K562 (cell line): ENCODE measurements around the gene COG3. TPM values are rescaled to one million over a fixed set of nuclear protein-coding genes. Genes with fewer than 3 reads are reported as not detected.

Source experiments
- ATAC-seq: fragments of 200-7000 bp; cut with Tn5 transposase; 3 replicates; pipeline ENCODE4 v1.9.1; 2020; ENCODE audit warnings: moderate library complexity
- BruUV-seq: library from RNA; stranded (reverse); fragments of 400-500 nt; replicated peaks from 2 replicates; lab custom pipeline; 2021; lab: Mats Ljungman, UMichigan
- CTCF ChIA-PET: fragments of 300-600 bp; formaldehyde crosslinking; extraction: SDS; loops from one replicate; lab custom pipeline; 2021; ENCODE audit warnings: low intra/inter-chr PET ratio; lab: Yijun Ruan, JAX
- POLR2A ChIA-PET: fragments of 300-600, 350-650 bp; sonication (Branson Sonifier 250); formaldehyde crosslinking; extraction: SDS; loops from one replicate; lab custom pipeline; 2021; ENCODE audit warnings: antibody characterized with exemption, inconsistent platforms; lab: Yijun Ruan, JAX
- DNase-seq, 4 experiments: peaks; one replicate each; pipeline versions ENCODE4 v3.0.0 to v3.0.0-alpha.2; 2011 to 2018; ENCODE audit warnings: low spot score in 3 of 4, mixed read lengths in 3 of 4; ENCODE audit errors: extremely low read depth in 1 of 4
- FAIRE-seq: peaks from 2 replicates; lab custom pipeline; 2011; peaks lifted over from hg19 to GRCh38; lab: Jason Lieb, UNC
- H2AFZ ChIP-seq: 2 replicates; pipeline ENCODE4 v1.6.0; 2011; ENCODE audit warnings: low read depth, low read length, control low read depth, inconsistent platforms
- H3K27ac ChIP-seq: fragments of 200-600 bp; 3 replicates; pipeline ENCODE4 v1.8.0; 2011; ENCODE audit warnings: low read depth, mild to moderate bottlenecking, control low read depth, inconsistent platforms, low read length, moderate library complexity, mixed read lengths; ENCODE audit errors: extremely low read depth
- H3K27me3 ChIP-seq, 2 experiments: fragments of 300-600 bp in 1 of 2; 2 replicates in 1 of 2; 3 replicates in 1 of 2; pipeline versions ENCODE4 v1.6.0 to v1.8.0; 2011; ENCODE audit warnings: inconsistent platforms in 2 of 2, low read length in 2 of 2, mild to moderate bottlenecking in 1 of 2, mixed read lengths in 1 of 2, moderate library complexity in 1 of 2; ENCODE audit not compliant: control insufficient read depth in 2 of 2, insufficient read depth in 2 of 2
- H3K36me3 ChIP-seq: fragments of 300-600 bp; 3 replicates; pipeline ENCODE4 v1.8.0; 2011; ENCODE audit warnings: mild to moderate bottlenecking, low read length, inconsistent platforms; ENCODE audit not compliant: control insufficient read depth, insufficient read depth
- H3K4me1 ChIP-seq, 2 experiments: fragments of 200-600 bp in 1 of 2; replicated peaks in 1 of 2; 2 replicates in 1 of 2; 3 replicates in 1 of 2; pipeline versions ENCODE4 v1.5.1 to v1.8.0; 2011; ENCODE audit warnings: inconsistent platforms in 2 of 2, low read length in 2 of 2, mild to moderate bottlenecking in 1 of 2, mixed read lengths in 1 of 2, moderate library complexity in 1 of 2; ENCODE audit not compliant: control insufficient read depth in 2 of 2, insufficient read depth in 2 of 2
- H3K4me2 ChIP-seq: 2 replicates; pipeline ENCODE4 v1.6.1; 2011; ENCODE audit warnings: low read length, control low read depth, inconsistent platforms, mixed read lengths; ENCODE audit not compliant: insufficient read depth
- H3K4me3 ChIP-seq: fragments of 200-600 bp; sonication (generic), shearing (Covaris generic); 2 replicates; pipeline ENCODE4 v1.5.1; 2016; ENCODE audit warnings: control low read depth, inconsistent platforms
- H3K79me2 ChIP-seq: fragments of 200-600 bp; 3 replicates; pipeline ENCODE4 v1.8.0; 2011; ENCODE audit warnings: low read length, inconsistent platforms; ENCODE audit not compliant: control insufficient read depth, insufficient read depth
- H3K9ac ChIP-seq, 2 experiments: 2 replicates each; pipeline versions ENCODE4 v1.6.0 to v1.6.1; 2011; ENCODE audit warnings: low read depth in 2 of 2, low read length in 2 of 2, control low read depth in 1 of 2, inconsistent platforms in 1 of 2, mild to moderate bottlenecking in 1 of 2, mixed read lengths in 1 of 2; ENCODE audit not compliant: insufficient read depth in 1 of 2
- H3K9me1 ChIP-seq: one replicate; pipeline ENCODE4 v1.6.0; 2011; ENCODE audit warnings: inconsistent platforms, mild to moderate bottlenecking, low read length, moderate library complexity; ENCODE audit not compliant: control insufficient read depth, insufficient read depth
- H3K9me3 ChIP-seq: replicated peaks from 2 replicates; pipeline ENCODE4 v1.5.1; 2011; ENCODE audit warnings: low read depth, low read length, inconsistent platforms; ENCODE audit not compliant: control insufficient read depth, insufficient read depth
- H4K20me1 ChIP-seq: replicated peaks from 2 replicates; pipeline ENCODE4 v1.6.1; 2011; ENCODE audit warnings: low read length, inconsistent platforms, mixed read lengths; ENCODE audit not compliant: control insufficient read depth, insufficient read depth
- CHAMP1 ChIP-seq: fragments of 450-650 bp; IDR thresholded peaks from 2 replicates; pipeline ENCODE4 v1.6.1; 2016; ENCODE audit warnings: mild to moderate bottlenecking
- DMBX1 ChIP-seq: fragments of 250-450 bp; sonication (Bioruptor Pico); IDR thresholded peaks from 2 replicates; pipeline ENCODE4 v1.8.0; 2022; ENCODE audit warnings: inconsistent platforms, mild to moderate bottlenecking, moderate library complexity, borderline replicate concordance
- ETV5 ChIP-seq: sonication (generic); formaldehyde crosslinking; IDR thresholded peaks from 2 replicates; pipeline ENCODE4 v1.4.0; 2020; ENCODE audit warnings: low read depth, mild to moderate bottlenecking, missing genetic modification reagents
- HDAC8 ChIP-seq: fragments of 450-650 bp; IDR thresholded peaks from 2 replicates; pipeline ENCODE4 v1.6.1; 2016; ENCODE audit warnings: mild to moderate bottlenecking, missing genetic modification characterization, moderate library complexity, missing compliant biosample characterization
- RFX1 ChIP-seq: fragments of 450-650 bp; IDR thresholded peaks from 2 replicates; pipeline ENCODE4 v1.6.1; 2016; ENCODE audit warnings: mild to moderate bottlenecking, moderate library complexity
- SMAD4 ChIP-seq: fragments of 250-450 bp; sonication (Bioruptor Pico); conservative IDR thresholded peaks from 2 replicates; pipeline ENCODE4 v1.8.0; 2021; ENCODE audit warnings: inconsistent platforms, mild to moderate bottlenecking, moderate library complexity
- SMARCA5 ChIP-seq: fragments of 450-650 bp; IDR thresholded peaks from 2 replicates; pipeline ENCODE4 v1.6.1; 2016
- SRF ChIP-seq, 2 experiments: fragments of 250-450, 450-650 bp in 1 of 2; sonication (Bioruptor Pico) in 1 of 2; sonication (generic) in 1 of 2; formaldehyde crosslinking; IDR thresholded peaks; 2 replicates each; pipeline versions ENCODE4 v1.5.0 to v1.5.1; 2020 to 2022; ENCODE audit warnings: mild to moderate bottlenecking in 1 of 2, missing genetic modification reagents in 1 of 2
- XRCC5 ChIP-seq: fragments of 200-400 bp; formaldehyde crosslinking; IDR thresholded peaks from 2 replicates; pipeline ENCODE4 v1.6.1; 2017; ENCODE audit warnings: low read depth, mild to moderate bottlenecking, low read length
- ZNF165 ChIP-seq: fragments of 250-450 bp; sonication (Bioruptor Pico); IDR thresholded peaks from 2 replicates; pipeline ENCODE4 v1.4.0; 2020; ENCODE audit warnings: borderline replicate concordance
- ZSCAN29 ChIP-seq: fragments of 450-650 bp; IDR thresholded peaks from 2 replicates; pipeline ENCODE4 v1.6.1; 2017
- WGBS: fragments of 100-300 bp; shearing (Covaris generic); methylation state at CpG from one replicate; pipeline ENCODE4 v1.1.6; 2016; ENCODE audit warnings: low coverage, mixed read lengths; ENCODE audit not compliant: insufficient coverage; ENCODE audit errors: missing lambda C conversion rate; 5-methylcytosine and 5-hydroxymethylcytosine counted together
- in situ Hi-C: fragments of 300-500 bp; cut with MboI; formaldehyde crosslinking; loops from 4 replicates; pipeline ENCODE4 v1.15.0; 2018; ENCODE audit warnings: inconsistent platforms, mixed read lengths
- intact Hi-C: fragments of 100-400 bp; cut with micrococcal nuclease; formaldehyde crosslinking; loops from 2 replicates; pipeline ENCODE4 v1.14.2; 2022
- polyA plus RNA-seq, 8 experiments: library from polyadenylated mRNA; depleted of rRNA in 4 of 8; stranded (reverse) in 5 of 8; unstranded in 3 of 8; fragments of >200 nt; fragmentation: Nextera tagmentation in 2 of 8; fragmentation: Illumina TruSeq in 1 of 8; extraction: Ambion mirVana in 2 of 8; extraction: Trizol in 1 of 8; gene quantifications; 2 replicates each; pipeline versions ENCODE4 v1.2.1 to v1.2.3, GENCODE V29; 2011 to 2014; ENCODE audit warnings: inconsistent platforms in 1 of 8, missing spikeins in 1 of 8
- total RNA-seq, 7 experiments: library from RNA; depleted of rRNA in 6 of 7; stranded (reverse); fragments of >200 nt in 6 of 7; fragmentation: Illumina TruSeq in 2 of 7; extraction: Trizol in 2 of 7; gene quantifications; 2 replicates each; pipeline versions ENCODE4 v1.2.1 to v1.2.3, GENCODE V29; 2011 to 2021; ENCODE audit warnings: low replicate concordance in 1 of 7
- TF ChIP-seq, protein P1 (sequence below): sonication (generic); formaldehyde crosslinking; IDR thresholded peaks from 2 replicates; pipeline ENCODE4 v1.8.0; 2023; ENCODE audit warnings: missing genetic modification reagents, mild to moderate bottlenecking, borderline replicate concordance

The COG3 gene
- total and polyA plus RNA-seq, 9 of the 15 experiments (the other 6 are each of a cell fraction or from before 2014, with no cell fraction given): 3.9 to 22.9 (median 14.5) TPM

- no peaks in the 10 kb centered on the region for H3K27me3 ChIP-seq
- peaks cover 47% of the 10 kb centered on the region for H3K36me3 ChIP-seq
- ChIA-PET CTCF (no interaction called here), POLR2A (no interaction called here)
- 96% methylated on average over 4 of the region's 7 CpGs for WGBS
- H3K9me1 ChIP-seq: no peaks in the 10 kb centered on the region
- H2AFZ ChIP-seq: no peak overlapping the region
- H3K4me1 ChIP-seq: no peaks in the 10 kb centered on the region
- in situ Hi-C loops (no loop called here), intact Hi-C loops (no loop called here)
- TF ChIP-seq RFX1 (no peak), ETV5 (CRISPR knock-in tag) (no peak), ZSCAN29 (no peak), ZNF165 (no peak), CHAMP1 (no peak), XRCC5 (no peak), SMAD4 (CRISPR knock-in tag) (no peak), HDAC8 (tag) (no peak), DMBX1 (no peak), SMARCA5 (no peak), SRF (CRISPR knock-in tag; IDR thresholded peaks at IDR 0.05) (no peak)
- TF ChIP-seq, protein P1, sequence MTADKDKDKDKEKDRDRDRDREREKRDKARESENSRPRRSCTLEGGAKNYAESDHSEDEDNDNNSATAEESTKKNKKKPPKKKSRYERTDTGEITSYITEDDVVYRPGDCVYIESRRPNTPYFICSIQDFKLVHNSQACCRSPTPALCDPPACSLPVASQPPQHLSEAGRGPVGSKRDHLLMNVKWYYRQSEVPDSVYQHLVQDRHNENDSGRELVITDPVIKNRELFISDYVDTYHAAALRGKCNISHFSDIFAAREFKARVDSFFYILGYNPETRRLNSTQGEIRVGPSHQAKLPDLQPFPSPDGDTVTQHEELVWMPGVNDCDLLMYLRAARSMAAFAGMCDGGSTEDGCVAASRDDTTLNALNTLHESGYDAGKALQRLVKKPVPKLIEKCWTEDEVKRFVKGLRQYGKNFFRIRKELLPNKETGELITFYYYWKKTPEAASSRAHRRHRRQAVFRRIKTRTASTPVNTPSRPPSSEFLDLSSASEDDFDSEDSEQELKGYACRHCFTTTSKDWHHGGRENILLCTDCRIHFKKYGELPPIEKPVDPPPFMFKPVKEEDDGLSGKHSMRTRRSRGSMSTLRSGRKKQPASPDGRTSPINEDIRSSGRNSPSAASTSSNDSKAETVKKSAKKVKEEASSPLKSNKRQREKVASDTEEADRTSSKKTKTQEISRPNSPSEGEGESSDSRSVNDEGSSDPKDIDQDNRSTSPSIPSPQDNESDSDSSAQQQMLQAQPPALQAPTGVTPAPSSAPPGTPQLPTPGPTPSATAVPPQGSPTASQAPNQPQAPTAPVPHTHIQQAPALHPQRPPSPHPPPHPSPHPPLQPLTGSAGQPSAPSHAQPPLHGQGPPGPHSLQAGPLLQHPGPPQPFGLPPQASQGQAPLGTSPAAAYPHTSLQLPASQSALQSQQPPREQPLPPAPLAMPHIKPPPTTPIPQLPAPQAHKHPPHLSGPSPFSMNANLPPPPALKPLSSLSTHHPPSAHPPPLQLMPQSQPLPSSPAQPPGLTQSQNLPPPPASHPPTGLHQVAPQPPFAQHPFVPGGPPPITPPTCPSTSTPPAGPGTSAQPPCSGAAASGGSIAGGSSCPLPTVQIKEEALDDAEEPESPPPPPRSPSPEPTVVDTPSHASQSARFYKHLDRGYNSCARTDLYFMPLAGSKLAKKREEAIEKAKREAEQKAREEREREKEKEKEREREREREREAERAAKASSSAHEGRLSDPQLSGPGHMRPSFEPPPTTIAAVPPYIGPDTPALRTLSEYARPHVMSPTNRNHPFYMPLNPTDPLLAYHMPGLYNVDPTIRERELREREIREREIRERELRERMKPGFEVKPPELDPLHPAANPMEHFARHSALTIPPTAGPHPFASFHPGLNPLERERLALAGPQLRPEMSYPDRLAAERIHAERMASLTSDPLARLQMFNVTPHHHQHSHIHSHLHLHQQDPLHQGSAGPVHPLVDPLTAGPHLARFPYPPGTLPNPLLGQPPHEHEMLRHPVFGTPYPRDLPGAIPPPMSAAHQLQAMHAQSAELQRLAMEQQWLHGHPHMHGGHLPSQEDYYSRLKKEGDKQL (CRISPR knock-in tag): no peak
- H3K4me3 ChIP-seq: no peak overlapping the region
- no peak overlapping the region for H3K9ac ChIP-seq
- H3K4me2 ChIP-seq: no peak overlapping the region
- H4K20me1 ChIP-seq: no peaks in the 10 kb centered on the region
- no peaks in the 10 kb centered on the region for H3K9me3 ChIP-seq
- no peak for ATAC-seq
- no peak for FAIRE-seq
- BruUV-seq: no TSS peak
- H3K27ac ChIP-seq: no peak overlapping the region
- no peak for DNase-seq
- no peaks in the 10 kb centered on the region for H3K79me2 ChIP-seq
Observed at GRCh38 chr13:45508776-45509175, 44.0 kb downstream of the COG3 start.
